GM18873 (cell line): ENCODE measurements around the gene GBP4.

ENCODE experiments used
- ATAC-seq: cut with Tn5 transposase; IDR thresholded peaks from one replicate; pipeline ENCODE4 v1.9.1; 2021; ENCODE audit warnings: mild to moderate bottlenecking, moderate library complexity, moderate number of reproducible peaks; ENCODE audit not compliant: unreplicated experiment, low FRiP score

Gene GBP4

DNA sequence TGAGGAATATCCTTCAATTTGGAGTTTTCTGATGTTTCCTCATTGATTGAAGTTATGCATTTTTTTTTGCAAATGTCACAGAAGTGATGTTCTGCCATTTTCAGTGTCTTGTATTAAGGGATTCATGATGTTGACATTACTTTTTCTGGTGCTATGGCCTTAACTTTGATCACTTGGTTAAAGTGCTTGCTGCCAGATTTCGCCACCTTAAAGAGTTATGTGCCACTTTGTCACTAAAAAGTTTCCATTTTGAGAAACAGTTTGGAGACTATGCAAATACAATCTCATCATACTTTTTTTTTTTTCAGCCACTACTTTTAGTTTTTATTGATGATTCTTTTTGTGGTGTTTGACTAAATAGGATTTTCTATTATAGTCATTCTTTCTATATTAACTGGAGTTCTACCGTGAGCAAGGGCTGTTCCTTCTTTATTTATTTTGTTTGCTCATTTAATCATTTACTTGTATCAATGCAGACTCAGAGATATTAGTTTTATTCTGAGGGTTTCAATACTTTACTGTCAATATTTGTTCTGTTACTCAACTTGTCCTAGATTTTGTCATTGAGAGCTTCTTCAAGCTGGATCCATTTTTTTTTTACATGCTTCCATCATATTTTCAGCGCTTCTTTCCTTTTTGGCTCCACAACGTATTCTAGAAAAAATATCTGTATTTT, 26.1 kb downstream of the GBP4 start:
- ATAC-seq: no peak

DNA sequence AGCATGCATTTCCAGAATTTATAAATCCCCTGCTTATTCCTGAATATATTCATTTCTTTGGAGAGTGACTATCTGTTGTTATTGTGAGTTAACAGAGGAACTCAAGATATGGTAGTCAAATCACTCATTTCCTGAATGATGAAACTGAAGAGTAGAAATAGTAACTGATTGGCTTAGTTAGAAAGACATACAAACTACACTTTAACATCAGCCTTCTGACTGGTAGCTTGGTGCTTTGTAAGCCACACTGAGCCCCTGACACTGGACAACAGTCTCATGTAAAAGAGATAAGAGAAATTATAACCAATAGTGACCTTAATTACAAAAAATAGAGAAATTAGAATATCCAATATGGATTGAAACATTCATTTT, 27.7 kb downstream of the GBP4 start:
- ATAC-seq: no peak

DNA sequence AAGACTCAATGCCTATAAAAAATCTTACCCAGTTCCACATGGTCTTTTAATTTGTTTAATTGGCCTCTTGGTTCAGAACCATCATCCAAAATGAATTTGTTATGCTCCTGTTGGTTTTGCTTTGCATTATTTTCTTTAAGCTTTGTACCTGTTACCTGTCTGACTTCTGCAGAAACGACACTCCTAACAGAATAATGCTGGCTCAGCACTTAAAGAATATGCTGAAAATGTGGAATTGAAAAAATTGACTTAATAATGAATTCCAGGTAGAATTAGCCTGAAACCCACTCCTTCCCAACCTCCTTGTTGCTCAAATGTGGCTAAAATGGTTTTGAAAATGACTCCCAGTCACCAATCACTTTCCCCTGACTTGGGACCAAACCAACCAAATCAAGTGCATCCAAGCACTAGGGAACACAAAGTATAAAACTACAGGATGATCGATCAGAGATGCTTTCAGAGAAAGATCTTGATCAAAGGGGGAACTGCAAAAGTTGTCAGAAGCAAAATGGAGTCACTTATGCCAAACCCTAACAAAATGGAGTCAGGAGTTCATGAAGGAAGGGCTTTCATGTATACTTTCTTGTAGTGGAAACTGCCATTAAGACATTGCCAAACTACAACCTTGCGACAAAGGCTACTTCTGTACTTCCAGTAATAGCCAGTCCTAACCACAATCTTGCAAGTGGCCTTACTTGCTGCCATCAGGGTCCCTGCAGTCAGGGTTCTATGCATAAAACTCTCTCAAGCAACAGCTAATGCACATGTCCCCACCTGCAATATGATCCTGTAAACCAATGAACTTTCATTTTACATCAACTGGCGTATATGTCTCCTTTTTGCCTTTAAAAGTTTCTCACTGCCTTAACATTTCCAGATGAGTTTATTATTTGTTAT, 28.3 kb downstream of the GBP4 start:
- no peak for ATAC-seq

DNA sequence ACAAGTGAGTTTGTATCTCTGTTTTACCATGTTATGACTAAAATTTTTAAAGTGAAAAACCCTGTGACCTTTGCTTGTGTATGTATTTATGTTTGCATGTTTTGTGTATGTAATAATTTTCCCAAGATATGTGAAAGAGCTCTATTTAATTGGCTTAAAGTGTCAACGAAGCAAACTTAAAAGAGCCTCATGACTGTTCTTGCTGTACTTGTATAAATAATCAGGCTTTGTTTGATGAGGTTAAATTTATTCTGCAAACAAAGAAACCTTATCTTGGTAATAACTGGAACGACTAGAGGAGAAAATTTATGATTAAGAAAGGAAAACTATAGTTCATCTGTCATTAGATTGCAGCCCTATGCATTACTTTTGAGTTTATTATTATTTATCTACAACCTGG, 29.6 kb downstream of the GBP4 start:
- no peak for ATAC-seq

DNA sequence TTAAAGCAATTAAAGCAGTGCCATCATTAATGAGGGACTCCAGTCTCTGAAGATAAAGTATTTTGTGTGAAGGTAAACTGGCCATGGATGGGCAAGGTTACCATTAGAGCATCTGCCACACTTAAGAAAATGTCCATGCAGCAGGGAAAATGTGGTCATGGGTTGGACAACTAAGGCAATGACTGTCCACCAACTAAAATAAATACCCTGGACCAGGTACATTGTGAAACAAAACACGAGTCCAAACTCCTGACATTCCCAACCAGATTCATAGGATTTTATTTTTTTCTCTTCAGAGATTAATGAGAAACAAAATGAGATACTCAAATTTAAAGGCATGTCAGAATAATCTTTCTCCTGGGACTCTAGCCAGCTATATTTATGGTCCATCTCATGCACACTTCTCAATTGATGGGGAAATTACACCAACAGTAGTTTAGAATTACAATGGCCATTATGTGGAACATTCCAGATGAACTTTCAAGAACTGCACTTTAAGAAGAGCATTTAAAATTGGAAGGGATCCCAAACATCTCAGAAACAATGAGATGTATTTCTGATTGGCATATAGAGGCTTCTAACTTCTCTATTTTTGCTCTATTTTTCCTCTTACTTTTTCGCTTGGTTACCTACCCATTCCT, 31.0 kb downstream of the GBP4 start:
- ATAC-seq: no peak

- no peak for ATAC-seq
These were observed 32.0 kb downstream of the GBP4 start for GRCh38 chr1:89166705-89167104.

DNA sequence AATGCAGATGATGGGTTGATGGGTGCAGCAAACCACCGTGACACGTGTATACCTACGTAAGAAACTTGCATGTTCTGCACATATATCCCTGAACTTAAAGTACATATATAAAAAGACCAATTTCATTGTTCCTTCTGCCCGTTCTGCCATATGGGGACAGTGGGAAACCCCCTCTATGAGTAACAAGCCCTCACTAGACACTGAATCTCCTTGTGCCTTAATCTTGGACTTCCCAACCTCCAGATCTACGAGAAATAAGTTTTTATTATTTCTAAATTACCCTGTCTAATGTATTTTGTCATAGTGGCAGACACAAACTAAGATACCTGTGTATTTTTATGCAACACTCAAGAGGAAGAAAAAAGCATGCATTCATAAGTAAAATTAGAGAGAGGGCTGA, 32.9 kb downstream of the GBP4 start:
- ATAC-seq: no peak

- no peak for ATAC-seq
These were observed 47.7 kb downstream of the GBP4 start for GRCh38 chr1:89151047-89151446.

DNA sequence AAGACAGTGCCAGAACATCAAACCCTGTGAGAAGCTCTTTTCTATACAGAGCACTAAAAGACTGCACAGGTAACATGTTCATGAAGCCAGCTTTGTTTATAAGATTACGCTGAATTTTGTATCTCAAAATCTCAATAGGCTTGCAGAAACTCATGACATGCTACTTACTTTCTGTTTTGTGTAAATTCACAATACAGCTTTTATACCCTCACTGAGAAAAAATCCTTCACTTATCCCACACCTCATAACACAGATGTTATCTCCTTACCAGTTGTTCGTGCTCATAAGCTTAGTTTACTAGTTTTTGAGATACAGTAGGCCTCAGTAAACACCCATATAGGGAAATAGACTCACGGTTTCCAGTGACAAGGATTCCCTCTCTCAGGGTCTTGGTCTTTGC, 48.8 kb downstream of the GBP4 start:
- ATAC-seq: no peak

- no peak for ATAC-seq
These were observed 49.5 kb downstream of the GBP4 start for GRCh38 chr1:89149229-89149628.

DNA sequence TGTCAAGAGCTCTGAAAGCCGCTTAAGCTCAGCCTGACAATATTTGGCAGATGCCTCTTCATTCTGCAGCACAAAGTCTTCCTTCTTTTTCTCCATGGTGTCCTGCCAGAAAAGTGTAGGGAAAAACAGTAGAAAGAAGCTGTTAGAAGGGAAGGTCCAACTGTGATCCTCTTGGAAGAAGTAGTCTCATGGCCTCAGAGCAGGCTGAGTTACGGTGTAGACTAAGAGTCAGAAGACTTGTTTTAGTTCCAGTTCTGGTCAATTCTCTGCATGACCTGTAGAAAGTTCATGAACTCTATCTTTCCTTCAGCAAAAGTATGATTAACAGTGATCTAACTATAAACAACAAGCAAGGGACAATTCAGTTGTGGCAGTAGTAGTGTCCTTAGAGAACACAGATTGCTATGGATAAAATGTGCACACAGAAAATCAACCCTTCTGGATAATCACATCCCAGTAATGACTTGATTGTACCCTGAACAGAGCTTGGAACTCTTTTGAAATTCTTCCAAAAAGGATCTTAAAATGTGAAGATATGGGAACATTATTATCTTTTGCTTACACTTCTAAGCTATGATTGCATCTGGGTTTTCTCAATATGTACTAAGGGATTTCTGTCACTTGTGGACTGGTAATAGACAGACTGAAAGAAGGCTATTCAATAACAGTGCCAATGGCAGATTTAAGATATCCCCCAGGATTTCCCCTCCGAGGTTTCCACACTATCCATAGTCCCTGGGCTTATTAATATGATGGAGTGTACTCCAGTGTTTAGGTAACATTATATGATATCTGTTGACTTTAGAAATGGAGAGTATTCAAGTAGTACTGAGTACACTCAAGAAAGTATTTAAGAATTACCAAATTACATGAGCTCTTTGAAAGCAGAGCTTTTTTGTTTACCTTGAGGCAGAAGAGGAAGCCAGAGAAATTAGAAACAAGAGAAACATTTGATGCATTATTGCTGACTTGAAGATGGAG, 50.8 kb downstream of the GBP4 start:
- no peak for ATAC-seq

- no peak for ATAC-seq
These were observed 52.0 kb downstream of the GBP4 start for GRCh38 chr1:89146721-89147120.

GRCh38 chr1:89143484-89143883, 55.3 kb downstream of the GBP4 start:
- no peak for ATAC-seq

DNA sequence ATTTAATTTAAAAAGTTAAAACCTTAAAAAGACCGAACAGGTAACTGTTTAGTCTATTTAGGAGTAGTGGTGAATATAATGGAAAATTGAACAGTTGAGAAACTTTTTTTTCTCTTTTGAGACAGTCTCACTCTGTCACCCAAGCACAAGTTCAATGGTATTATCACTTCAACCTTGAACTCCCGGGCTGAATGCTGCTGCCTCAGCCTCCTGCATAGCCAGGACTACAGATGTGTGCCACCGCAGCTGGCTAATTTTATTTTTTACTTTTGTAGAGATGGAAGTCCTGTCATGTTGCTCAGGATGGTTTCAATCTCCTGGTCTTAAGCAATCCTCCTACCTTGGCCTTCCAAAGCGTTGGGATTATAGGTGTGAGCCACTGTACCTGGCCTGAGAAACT, 56.6 kb downstream of the GBP4 start:
- ATAC-seq: no peak

DNA sequence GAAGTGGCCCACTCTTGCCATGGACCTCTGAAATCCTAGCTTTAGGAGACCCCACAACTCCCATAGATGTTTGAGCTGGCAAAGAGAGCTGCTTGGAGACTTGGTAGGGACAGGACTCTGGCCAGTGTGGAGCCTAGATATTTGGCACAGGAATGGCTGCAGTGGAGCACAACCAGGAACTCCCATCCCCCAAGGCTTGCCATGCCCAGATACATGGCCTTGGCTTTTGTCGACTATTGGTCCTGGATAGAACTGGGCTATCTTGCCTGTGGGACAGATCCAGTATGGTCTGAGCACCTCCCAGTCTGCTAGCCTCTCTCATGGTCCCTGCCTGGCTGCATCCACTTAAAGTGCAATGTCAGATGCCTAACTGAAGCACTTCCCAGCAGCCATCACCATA, 65.0 kb downstream of the GBP4 start:
- ATAC-seq: no peak
